ENCODE results near the gene DBP.
"Not testable (repeated sequence)": the region's sequence is repeated elsewhere in the genome, so short reads cannot be mapped to it uniquely, and the experiment has no call there.

DBP gene

GRCh38 chr19:48635263-48635965 lies 1.8 kb downstream of the DBP start:
- Histone ChIP-seq H3K4me3 (ENCODE audit: low read length) (peak overlapping the region; percentile 97), H3K27me3 (ENCODE audit: control insufficient read depth, insufficient read depth, low read length) (no peaks in the 10 kb centered on the region), H3K27ac (ENCODE audit: low read depth, low read length) (peak overlapping the region; percentile 98), H3K36me3 (ENCODE audit: control insufficient read depth, insufficient read depth, low read length) (peaks cover 14% of the 10 kb centered on the region), H3K9ac (ENCODE audit: low read length) (peak overlapping the region; percentile 75), H3K4me1 (ENCODE audit: control insufficient read depth, insufficient read depth, low read length) (peaks cover 38% of the 10 kb centered on the region)

GRCh38 chr19:48634424-48635262 lies 2.5 kb downstream of the DBP start:
- peak overlapping the region; percentile 13 for H3K9ac ChIP-seq (ENCODE audit: low read length)
- H3K4me3 ChIP-seq (ENCODE audit: low read length): peak overlapping the region; percentile 63
- peaks cover 44% of the 10 kb centered on the region for H3K4me1 ChIP-seq (ENCODE audit: control insufficient read depth, insufficient read depth, low read length)

GRCh38 chr19:48634036-48634342 lies 3.2 kb downstream of the DBP start:
- H3K27ac ChIP-seq (ENCODE audit: low read depth, low read length): peak overlapping the region; percentile 67
- peaks cover 44% of the 10 kb centered on the region for H3K4me1 ChIP-seq (ENCODE audit: control insufficient read depth, insufficient read depth, low read length)
- no peak overlapping the region for H3K9ac ChIP-seq (ENCODE audit: low read length)
- H3K4me3 ChIP-seq (ENCODE audit: low read length): peak overlapping the region; percentile 52
- H3K36me3 ChIP-seq (ENCODE audit: control insufficient read depth, insufficient read depth, low read length): peaks cover 16% of the 10 kb centered on the region
- H3K27me3 ChIP-seq (ENCODE audit: control insufficient read depth, insufficient read depth, low read length): no peaks in the 10 kb centered on the region

More at GRCh38 chr19:48634424-48635262, 2.5 kb downstream of the DBP start:
- Histone ChIP-seq H3K27me3 (ENCODE audit: control insufficient read depth, insufficient read depth, low read length) (no peaks in the 10 kb centered on the region), H3K36me3 (ENCODE audit: control insufficient read depth, insufficient read depth, low read length) (peaks cover 16% of the 10 kb centered on the region), H3K27ac (ENCODE audit: low read depth, low read length) (peak overlapping the region; percentile 92)

GRCh38 chr19:48633148-48634035 lies 3.8 kb downstream of the DBP start:
- Histone ChIP-seq H3K27me3 (ENCODE audit: control insufficient read depth, insufficient read depth, low read length) (no peaks in the 10 kb centered on the region), H3K4me3 (ENCODE audit: low read length) (peak overlapping the region; percentile 52), H3K4me1 (ENCODE audit: control insufficient read depth, insufficient read depth, low read length) (peaks cover 40% of the 10 kb centered on the region), H3K9ac (ENCODE audit: low read length) (no peak overlapping the region), H3K27ac (ENCODE audit: low read depth, low read length) (peak overlapping the region; percentile 67), H3K36me3 (ENCODE audit: control insufficient read depth, insufficient read depth, low read length) (peaks cover 16% of the 10 kb centered on the region)

GRCh38 chr19:48632692-48633147 lies 4.5 kb downstream of the DBP start:
- Histone ChIP-seq H3K9ac (ENCODE audit: low read length) (no peak overlapping the region), H3K4me1 (ENCODE audit: control insufficient read depth, insufficient read depth, low read length) (peaks cover 38% of the 10 kb centered on the region), H3K27ac (ENCODE audit: low read depth, low read length) (peak overlapping the region; percentile 43)

GRCh38 chr19:48632286-48632685 lies 4.9 kb downstream of the DBP start:
- Histone ChIP-seq H3K27ac (ENCODE audit: low read depth, low read length) (peak overlapping the region; percentile 43), H3K4me1 (ENCODE audit: control insufficient read depth, insufficient read depth, low read length) (peaks cover 38% of the 10 kb centered on the region), H3K4me3 (ENCODE audit: low read length) (peak overlapping the region; percentile 2), H3K36me3 (ENCODE audit: control insufficient read depth, insufficient read depth, low read length) (peaks cover 16% of the 10 kb centered on the region)
- not testable (repeated sequence) for H3K9ac ChIP-seq (ENCODE audit: low read length); H3K27me3 ChIP-seq (ENCODE audit: control insufficient read depth, insufficient read depth, low read length)

More at GRCh38 chr19:48632692-48633147, 4.5 kb downstream of the DBP start:
- Histone ChIP-seq H3K4me3 (ENCODE audit: low read length) (peak overlapping the region; percentile 24), H3K36me3 (ENCODE audit: control insufficient read depth, insufficient read depth, low read length) (peaks cover 16% of the 10 kb centered on the region), H3K27me3 (ENCODE audit: control insufficient read depth, insufficient read depth, low read length) (no peaks in the 10 kb centered on the region)

- no peaks in the 10 kb centered on the region for H3K27me3 ChIP-seq (ENCODE audit: control insufficient read depth, insufficient read depth, low read length)
- H3K27ac ChIP-seq (ENCODE audit: low read depth, low read length): peak overlapping the region; percentile 74
- H3K36me3 ChIP-seq (ENCODE audit: control insufficient read depth, insufficient read depth, low read length): peaks cover 16% of the 10 kb centered on the region
- peak overlapping the region; percentile 36 for H3K9ac ChIP-seq (ENCODE audit: low read length)
- peaks cover 38% of the 10 kb centered on the region for H3K4me1 ChIP-seq (ENCODE audit: control insufficient read depth, insufficient read depth, low read length)
- H3K4me3 ChIP-seq (ENCODE audit: low read length): no peak overlapping the region
Measured at GRCh38 chr19:48631225-48631624, 6.0 kb downstream of the DBP start.

GRCh38 chr19:48630296-48631063 lies 6.7 kb downstream of the DBP start:
- Histone ChIP-seq H3K4me1 (ENCODE audit: control insufficient read depth, insufficient read depth, low read length) (peaks cover 38% of the 10 kb centered on the region), H3K36me3 (ENCODE audit: control insufficient read depth, insufficient read depth, low read length) (peaks cover 16% of the 10 kb centered on the region), H3K4me3 (ENCODE audit: low read length) (peak overlapping the region; percentile 27), H3K27me3 (ENCODE audit: control insufficient read depth, insufficient read depth, low read length) (no peaks in the 10 kb centered on the region), H3K27ac (ENCODE audit: low read depth, low read length) (peak overlapping the region; percentile 74), H3K9ac (ENCODE audit: low read length) (peak overlapping the region; percentile 49)

- Histone ChIP-seq H3K4me1 (ENCODE audit: control insufficient read depth, insufficient read depth, low read length) (peaks cover 33% of the 10 kb centered on the region), H3K27ac (ENCODE audit: low read depth, low read length) (peak overlapping the region; percentile 74), H3K27me3 (ENCODE audit: control insufficient read depth, insufficient read depth, low read length) (no peaks in the 10 kb centered on the region), H3K9ac (ENCODE audit: low read length) (peak overlapping the region; percentile 49), H3K36me3 (ENCODE audit: control insufficient read depth, insufficient read depth, low read length) (peaks cover 16% of the 10 kb centered on the region), H3K4me3 (ENCODE audit: low read length) (peak overlapping the region; percentile 27)
Measured at GRCh38 chr19:48629599-48630295, 7.4 kb downstream of the DBP start.

- Histone ChIP-seq H3K4me3 (ENCODE audit: low read length) (no peak overlapping the region), H3K4me1 (ENCODE audit: control insufficient read depth, insufficient read depth, low read length) (peaks cover 31% of the 10 kb centered on the region), H3K27ac (ENCODE audit: low read depth, low read length) (peak overlapping the region; percentile 74), H3K36me3 (ENCODE audit: control insufficient read depth, insufficient read depth, low read length) (peaks cover 16% of the 10 kb centered on the region), H3K9ac (ENCODE audit: low read length) (no peak overlapping the region), H3K27me3 (ENCODE audit: control insufficient read depth, insufficient read depth, low read length) (no peaks in the 10 kb centered on the region)
Measured at GRCh38 chr19:48629297-48629598, 7.9 kb downstream of the DBP start.
